ENCODE results near the gene TNK1. TPM values are rescaled to one million over a fixed set of nuclear protein-coding genes. Genes with fewer than 3 reads are reported as not detected.

Gene TNK1
- total and polyA plus RNA-seq, 2 experiments from 2014 or later, result 6.1 to 8.9 TPM

GRCh38 chr17:7407082-7407481, 26.2 kb downstream of the TNK1 start:
- Mint-ChIP-seq H3K4me3 (peak overlapping the region; percentile 64; the same call in 1 of the 3 replicates), H3K9me3 (no peaks in the 10 kb centered on the region), H3K27me3 (ENCODE audit: insufficient read depth, low read depth, poor library complexity) (peaks cover 18% of the 10 kb centered on the region), H3K36me3 (ENCODE audit: low read depth) (peaks cover 21% of the 10 kb centered on the region), H3K27ac (no peak overlapping the region), H3K4me1 (peaks cover 30% of the 10 kb centered on the region)
- no peaks in the 10 kb centered on the region for H3K9me2 ChIP-seq (ENCODE audit: insufficient read depth)
- H3K27me3 ChIP-seq (ENCODE audit: insufficient read depth), result no peaks in the 10 kb centered on the region
- no peak overlapping the region for H3K27ac ChIP-seq (ENCODE audit: low read depth)
- no peak overlapping the region for H2AFZ ChIP-seq
- H4K20me1 ChIP-seq (replicated peaks; ENCODE audit: insufficient read depth), result peaks cover 5% of the 10 kb centered on the region
- H3K36me3 ChIP-seq (ENCODE audit: insufficient read depth), result peaks cover under 1% of the 10 kb centered on the region; the same call in 1 of the 2 replicates
- H3K79me2 ChIP-seq (replicated peaks; ENCODE audit: insufficient read depth), result peaks cover 14% of the 10 kb centered on the region
- TF ChIP-seq CREB1 (CRISPR knock-in tag; IDR thresholded peaks at IDR 0.05; ENCODE audit: low read depth) (no peak), NANOG (IDR thresholded peaks at IDR 0.05; ENCODE audit: borderline replicate concordance) (no peak), STAT1 (IDR thresholded peaks at IDR 0.05; ENCODE audit: unreplicated experiment) (no peak), EZH2phosphoT487 (IDR thresholded peaks at IDR 0.05; ENCODE audit: unreplicated experiment) (no peak), ZNF462 (CRISPR knock-in tag; IDR thresholded peaks at IDR 0.05) (no peak), EZH2 (IDR thresholded peaks at IDR 0.05; ENCODE audit: low read depth, unreplicated experiment) (no peak), ZNF114 (CRISPR knock-in tag; IDR thresholded peaks at IDR 0.05) (no peak), POLR2AphosphoS5 (IDR thresholded peaks at IDR 0.05; ENCODE audit: low read depth) (no peak), ZNF331 (CRISPR knock-in tag; IDR thresholded peaks at IDR 0.05; ENCODE audit: low read depth) (no peak), REST (IDR thresholded peaks at IDR 0.05; ENCODE audit: unreplicated experiment) (no peak), CTCF (conservative IDR thresholded peaks at IDR 0.05; ENCODE audit: low read depth in 2 of 2) (no peak), ETS1 (IDR thresholded peaks at IDR 0.05) (no peak), JUNB (IDR thresholded peaks at IDR 0.05; ENCODE audit: unreplicated experiment) (no peak)
- H3F3A ChIP-seq (replicated peaks; ENCODE audit: low read depth), result peaks cover 19% of the 10 kb centered on the region
- H3K4me2 ChIP-seq, result peak overlapping the region; percentile 81
- ATAC-seq, result no peak
- DNase-seq (ENCODE audit: low spot score), result peak; percentile 43
- peak overlapping the region; percentile 57; the same call in 1 of the 2 replicates for H3K4me3 ChIP-seq
- peaks cover 28% of the 10 kb centered on the region for H3K4me1 ChIP-seq (ENCODE audit: insufficient read depth)
